RWPE2 (cell line): ENCODE measurements around the gene SNRNP27.

Experiments used
- ATAC-seq: fragments of 200-7000 bp; cut with Tn5 transposase; 3 replicates; pipeline ENCODE4 v1.9.1; 2021; ENCODE audit warnings: low read depth
- DNase-seq: peaks from one replicate; pipeline ENCODE4 v3.0.0-alpha.2; 2020; ENCODE audit warnings: low spot score
- H3K27ac ChIP-seq: fragments of 450-650 bp; 2 replicates; pipeline ENCODE4 v1.5.1; 2017; ENCODE audit warnings: mild to moderate bottlenecking; ENCODE audit not compliant: poor library complexity, severe bottlenecking
- H3K27me3 ChIP-seq: fragments of 250-450 bp; sonication (Bioruptor Pico); 2 replicates; pipeline ENCODE4 v1.5.1; 2021; ENCODE audit warnings: mild to moderate bottlenecking, moderate library complexity; ENCODE audit not compliant: insufficient read depth, poor library complexity, severe bottlenecking
- H3K36me3 ChIP-seq: fragments of 250-450 bp; sonication (Bioruptor Pico); 2 replicates; pipeline ENCODE4 v1.5.1; 2020; ENCODE audit warnings: low read depth, mild to moderate bottlenecking, moderate library complexity
- H3K4me1 ChIP-seq: fragments of 250-450 bp; sonication (Bioruptor Pico); 2 replicates; pipeline ENCODE4 v1.5.1; 2021; ENCODE audit warnings: mild to moderate bottlenecking, moderate library complexity; ENCODE audit not compliant: insufficient read depth, poor library complexity, severe bottlenecking
- H3K4me3 ChIP-seq: fragments of 250-450 bp; sonication (Bioruptor Pico); 2 replicates; pipeline ENCODE4 v1.5.1; 2021; ENCODE audit warnings: mild to moderate bottlenecking, moderate library complexity; ENCODE audit not compliant: severe bottlenecking
- H3K9me3 ChIP-seq: fragments of 250-450 bp; sonication (Bioruptor Pico); 2 replicates; pipeline ENCODE4 v1.5.1; 2021; ENCODE audit warnings: mild to moderate bottlenecking, moderate library complexity; ENCODE audit not compliant: severe bottlenecking
- CTCF ChIP-seq: fragments of 450-650 bp; IDR thresholded peaks from one replicate; pipeline ENCODE4 v1.5.1; 2017; ENCODE audit warnings: mild to moderate bottlenecking, moderate library complexity; ENCODE audit not compliant: poor library complexity, severe bottlenecking

SNRNP27 gene

GRCh38 chr2:69954084-69954483 lies 60.3 kb downstream of the SNRNP27 start:
- Histone ChIP-seq H3K36me3 (no peaks in the 10 kb centered on the region), H3K9me3 (no peaks in the 10 kb centered on the region), H3K27me3 (no peaks in the 10 kb centered on the region), H3K27ac (no peak overlapping the region), H3K4me1 (no peaks in the 10 kb centered on the region), H3K4me3 (no peak overlapping the region)
- TF ChIP-seq CTCF: no peak
- DNase-seq (no peak), ATAC-seq (no peak)
